ENCODE measurements around the gene RGS18.
"Not testable (repeated sequence)": the region's sequence is repeated elsewhere in the genome, so short reads cannot be mapped to it uniquely, and the experiment has no call there.

Gene RGS18

GRCh38 chr1:192167011-192167410 is 8.7 kb downstream of the RGS18 start:
- no peak for DNase-seq

DNA sequence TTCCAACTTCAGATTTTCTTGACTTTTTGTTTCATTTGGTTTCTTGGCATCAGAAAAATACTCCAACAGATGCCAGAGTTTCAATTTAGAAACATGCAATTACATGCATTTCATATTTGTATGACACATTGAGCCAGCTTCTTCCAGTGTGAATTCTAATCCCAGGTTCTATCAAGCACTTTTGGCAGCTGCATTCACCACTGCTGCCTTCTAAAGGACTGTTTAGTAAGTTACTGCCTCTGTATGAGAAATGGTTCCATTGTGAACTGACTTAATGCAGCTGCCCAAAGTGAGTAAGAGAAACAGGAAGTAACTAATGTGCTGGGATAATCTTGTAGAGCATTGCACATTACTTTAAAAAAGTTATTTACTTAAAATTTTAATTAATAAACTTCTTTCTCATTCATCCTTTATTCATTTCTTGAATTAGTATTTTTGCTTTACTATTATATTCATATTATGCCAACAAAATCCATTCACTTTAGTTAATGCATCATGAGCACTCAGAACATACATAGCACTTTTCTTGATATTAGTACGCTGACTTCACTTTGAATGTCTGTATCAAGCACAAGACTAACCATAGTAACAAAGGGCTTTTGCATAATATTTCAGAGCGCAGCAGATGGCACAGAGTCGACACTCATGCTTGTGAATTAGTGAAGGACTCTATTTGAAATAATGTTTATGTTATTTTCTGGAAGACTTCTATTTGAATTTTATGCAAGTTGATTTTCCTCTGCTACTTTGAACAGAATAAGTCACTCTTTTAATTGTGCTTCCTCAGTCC is 9.8 kb downstream of the RGS18 start:
- peak; percentile 22 for DNase-seq

DNA sequence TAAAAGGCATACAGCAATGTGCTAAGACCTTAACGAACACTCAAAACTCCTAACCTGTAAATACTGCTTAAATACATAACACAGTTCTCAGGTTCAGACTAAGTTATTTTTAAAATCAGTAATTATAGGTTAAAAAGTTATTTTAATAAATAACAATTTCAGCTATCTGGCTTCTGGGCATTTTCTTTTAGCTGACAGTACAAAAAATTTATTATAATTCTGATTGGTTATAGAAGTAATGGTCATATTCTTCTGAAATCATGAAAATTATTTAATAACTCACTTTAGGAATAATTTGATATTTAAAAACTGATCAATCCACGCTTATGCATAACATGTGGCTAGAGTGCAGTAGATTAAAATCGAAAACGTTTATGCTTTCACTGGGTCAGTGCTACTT is 10.7 kb downstream of the RGS18 start:
- DNase-seq = no peak

DNA sequence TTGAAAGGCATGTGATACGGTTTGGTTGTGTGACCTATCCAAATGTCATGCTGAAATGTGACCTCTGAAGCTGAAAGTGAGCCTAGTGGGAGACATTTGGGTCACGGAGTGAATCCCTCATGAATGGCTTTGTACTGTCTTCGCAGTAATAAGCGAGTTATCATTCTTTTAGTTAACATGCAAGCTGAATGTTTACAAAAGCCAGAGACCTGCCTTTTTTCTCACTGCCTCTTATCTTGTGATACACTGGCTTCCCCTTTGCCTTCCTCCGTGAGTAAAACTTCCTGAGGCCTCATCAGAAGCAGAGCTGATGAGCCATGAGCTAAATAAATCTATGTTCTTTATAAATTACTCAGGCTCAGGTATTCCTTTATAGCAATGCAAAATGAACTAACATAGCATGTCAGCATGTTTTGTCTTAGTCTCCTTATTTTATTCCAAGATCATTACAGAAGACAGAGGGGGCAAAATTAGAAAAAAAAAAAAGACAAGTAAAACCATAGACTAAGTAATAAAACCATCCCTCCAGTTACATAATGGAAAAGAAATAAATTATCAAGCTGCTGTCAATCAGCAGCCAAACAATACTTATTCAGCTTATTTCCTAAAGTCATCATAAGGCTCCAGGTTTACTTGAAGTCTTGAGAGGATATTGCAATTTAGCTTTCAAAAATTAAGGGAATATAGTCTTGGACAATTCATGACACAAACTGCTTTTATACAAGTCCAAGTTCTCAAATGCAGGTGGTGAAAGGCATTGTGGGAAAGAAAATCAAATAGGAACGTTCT is 12.1 kb downstream of the RGS18 start:
- DNase-seq = no peak

DNA sequence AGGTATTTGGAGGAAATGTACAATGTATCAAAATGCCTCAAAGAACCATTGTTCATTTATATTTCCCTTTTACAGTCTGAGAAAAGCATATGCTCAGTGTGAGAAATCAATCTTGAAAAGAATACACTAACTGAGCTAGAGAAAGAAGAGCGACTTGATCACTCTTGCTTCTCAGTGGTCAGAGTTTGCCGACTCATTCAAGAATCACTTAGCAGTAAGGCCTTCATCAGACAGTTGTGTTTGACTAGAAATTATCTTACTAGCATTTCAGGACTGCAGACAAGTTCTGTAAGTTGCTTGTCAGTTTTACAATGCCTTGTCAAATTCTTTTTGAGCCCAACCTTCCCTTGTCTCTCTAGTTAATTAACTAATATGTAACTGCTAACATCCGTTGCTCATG is 12.9 kb downstream of the RGS18 start:
- no peak for DNase-seq

DNA sequence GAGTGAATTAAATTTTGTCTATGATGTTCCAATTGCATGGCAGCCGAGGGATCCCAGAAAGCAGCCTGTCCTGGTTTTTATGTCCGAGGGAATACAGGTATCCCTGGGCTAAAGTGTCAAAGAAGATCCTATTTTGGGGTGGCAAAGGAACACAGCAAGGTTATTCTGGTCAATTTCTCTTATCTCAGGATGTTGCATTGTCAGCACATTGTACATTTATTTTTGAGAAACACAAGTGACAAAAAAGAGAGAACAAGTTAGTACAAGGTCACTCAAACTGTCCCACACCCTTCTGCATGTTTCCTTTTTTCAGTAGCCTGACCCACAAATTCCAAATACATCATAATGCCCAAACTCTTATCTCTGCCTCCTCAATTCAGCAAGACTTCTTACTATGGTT is 17.7 kb downstream of the RGS18 start:
- no peak for DNase-seq

- DNase-seq = no peak
Observed at GRCh38 chr1:192183788-192184187, 25.5 kb downstream of the RGS18 start.

- DNase-seq = no peak
Observed at GRCh38 chr1:192186197-192186596, 27.9 kb downstream of the RGS18 start.

DNA sequence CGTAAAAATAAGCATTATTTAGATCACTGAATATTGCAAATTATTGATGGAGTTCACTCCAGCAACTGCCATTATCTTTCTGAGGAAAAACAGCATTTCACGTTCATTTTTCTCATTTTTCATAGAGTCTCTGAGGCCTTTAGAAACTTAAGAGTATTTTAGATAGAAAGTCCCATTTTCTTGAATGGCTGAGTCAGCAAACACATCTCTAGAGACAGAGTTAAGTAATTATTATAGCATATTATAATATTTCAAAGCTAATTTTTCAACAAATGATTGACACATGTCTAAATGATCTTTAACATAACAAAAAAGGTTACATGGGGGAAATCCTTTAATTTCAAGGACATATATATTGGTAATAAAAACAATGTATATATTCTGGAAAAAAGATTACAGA is 31.8 kb downstream of the RGS18 start:
- DNase-seq = no peak

DNA sequence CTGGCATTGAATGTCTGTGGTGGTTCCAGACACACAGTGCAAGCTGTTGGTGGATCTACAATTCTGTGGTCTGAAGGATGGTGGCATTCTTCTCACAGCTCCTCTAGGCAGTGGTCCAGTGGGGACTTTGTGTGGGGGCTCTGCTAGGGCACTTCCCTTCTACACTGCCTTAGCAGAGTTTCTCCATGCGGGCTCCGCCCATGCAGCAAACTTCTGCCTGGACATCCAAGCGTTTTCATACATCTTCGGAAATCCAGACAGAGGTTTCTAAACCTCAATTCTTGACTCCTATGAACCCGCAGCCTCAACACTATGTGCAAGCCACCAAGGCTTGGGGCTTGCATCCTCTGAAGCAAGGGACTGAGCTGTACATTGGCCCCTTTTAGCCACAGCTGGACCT is 43.0 kb downstream of the RGS18 start:
- DNase-seq = no peak

GRCh38 chr1:192224396-192224795 is 66.1 kb downstream of the RGS18 start:
- peak; percentile 25 for DNase-seq

DNA sequence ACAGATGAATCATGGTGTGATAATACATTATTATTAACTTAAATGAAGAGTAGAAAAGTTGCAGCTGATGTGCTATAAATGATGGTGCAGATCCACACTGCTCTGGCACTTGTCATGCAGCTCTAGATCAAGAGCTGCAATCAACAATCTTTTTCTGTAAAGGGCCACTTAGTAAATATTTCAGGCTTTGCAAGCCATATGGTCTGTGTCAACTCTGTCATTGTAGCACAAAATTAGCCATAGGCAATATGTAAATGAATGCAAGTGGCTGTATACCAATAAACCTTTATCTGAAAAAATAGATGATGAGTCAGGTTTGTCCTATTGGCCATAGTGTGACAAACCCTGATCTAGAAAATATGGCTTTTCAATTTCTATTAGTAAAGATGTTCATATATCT is 66.6 kb downstream of the RGS18 start:
- no peak for DNase-seq

DNA sequence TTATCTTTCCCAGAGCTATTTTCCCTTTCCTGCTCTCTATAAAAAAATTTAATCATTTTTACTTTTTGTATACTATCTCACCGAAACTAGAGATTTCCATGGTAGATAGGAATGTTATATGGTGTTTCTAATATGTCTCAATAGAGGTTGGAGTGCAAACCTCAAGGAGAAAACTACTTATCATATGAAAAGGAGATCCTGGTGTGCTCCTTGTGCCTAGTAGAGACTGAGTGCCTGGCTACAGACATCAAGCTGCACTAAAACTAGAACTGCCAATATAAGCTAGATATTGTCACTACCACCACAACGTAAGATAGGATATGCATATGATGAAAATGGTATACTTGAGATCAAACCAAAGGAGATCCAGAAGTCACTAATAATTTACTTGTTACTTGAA is 67.0 kb downstream of the RGS18 start:
- DNase-seq = no peak

DNA sequence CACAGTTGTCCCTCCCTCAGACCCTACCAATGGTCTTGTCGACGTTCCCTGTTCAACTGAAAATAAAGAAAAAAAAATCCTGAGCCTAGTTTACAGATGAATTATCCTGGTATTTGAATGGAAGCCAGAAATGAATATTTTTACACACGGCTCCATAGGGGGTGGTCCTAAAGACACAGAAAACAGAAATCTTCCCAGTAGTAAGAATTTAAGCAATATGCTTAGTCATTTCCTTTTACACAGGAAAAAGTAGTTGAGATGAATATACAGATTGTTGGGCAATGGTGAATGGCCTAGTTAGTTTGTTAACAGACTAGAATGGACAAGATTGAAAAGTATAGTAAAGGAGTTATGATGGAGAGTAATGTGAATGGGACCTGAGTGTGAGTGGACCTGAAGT is 67.4 kb downstream of the RGS18 start:
- peak; percentile 87 for DNase-seq

DNA sequence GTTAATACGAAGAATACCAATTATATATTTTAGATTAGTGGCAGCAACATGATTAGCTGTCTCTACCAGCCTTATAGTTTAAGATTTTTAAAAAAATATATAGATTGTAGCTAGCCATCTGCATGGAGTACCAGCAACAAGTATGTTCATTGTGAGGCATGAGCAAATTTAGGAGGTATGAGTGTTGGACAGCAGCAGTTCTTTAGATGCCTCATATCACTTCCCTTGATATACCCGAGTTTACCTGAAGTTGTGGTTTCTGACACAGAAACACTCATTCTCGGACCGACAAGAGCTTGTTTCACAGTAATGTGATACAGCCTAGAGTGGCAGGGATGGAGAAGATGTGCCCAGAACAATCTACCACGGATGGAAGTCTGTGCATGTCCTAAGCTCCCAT is 69.1 kb downstream of the RGS18 start:
- DNase-seq = no peak

DNA sequence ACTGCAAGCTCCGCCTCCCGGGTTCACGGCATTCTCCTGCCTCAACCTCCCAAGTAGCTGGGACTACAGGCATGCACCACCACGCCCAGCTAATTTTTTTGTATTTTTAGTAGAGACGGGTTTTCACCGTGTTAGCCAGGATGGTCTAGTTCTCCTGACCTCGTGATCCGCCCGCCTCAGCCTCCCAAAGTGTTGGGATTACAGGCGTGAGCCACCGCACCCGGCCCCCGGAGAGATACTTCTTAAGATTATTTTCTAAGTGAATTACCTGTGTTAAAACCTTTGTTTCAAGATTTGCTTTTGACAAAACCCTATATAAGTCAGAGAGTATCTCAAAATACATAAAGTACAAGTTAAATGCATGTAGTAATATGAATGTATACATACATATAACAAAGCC is 69.7 kb downstream of the RGS18 start:
- DNase-seq = not testable (repeated sequence)

- DNase-seq = no peak
Observed at GRCh38 chr1:192232817-192233417, 74.7 kb downstream of the RGS18 start.

GRCh38 chr1:192235127-192235526 is 76.9 kb downstream of the RGS18 start:
- peak; percentile 38 for DNase-seq
